ENCODE results near the gene COX5A.

GRCh38 chr15:74892931-74893330 lies 44.9 kb downstream of the COX5A start:
- TF ChIP-seq, protein P1, sequence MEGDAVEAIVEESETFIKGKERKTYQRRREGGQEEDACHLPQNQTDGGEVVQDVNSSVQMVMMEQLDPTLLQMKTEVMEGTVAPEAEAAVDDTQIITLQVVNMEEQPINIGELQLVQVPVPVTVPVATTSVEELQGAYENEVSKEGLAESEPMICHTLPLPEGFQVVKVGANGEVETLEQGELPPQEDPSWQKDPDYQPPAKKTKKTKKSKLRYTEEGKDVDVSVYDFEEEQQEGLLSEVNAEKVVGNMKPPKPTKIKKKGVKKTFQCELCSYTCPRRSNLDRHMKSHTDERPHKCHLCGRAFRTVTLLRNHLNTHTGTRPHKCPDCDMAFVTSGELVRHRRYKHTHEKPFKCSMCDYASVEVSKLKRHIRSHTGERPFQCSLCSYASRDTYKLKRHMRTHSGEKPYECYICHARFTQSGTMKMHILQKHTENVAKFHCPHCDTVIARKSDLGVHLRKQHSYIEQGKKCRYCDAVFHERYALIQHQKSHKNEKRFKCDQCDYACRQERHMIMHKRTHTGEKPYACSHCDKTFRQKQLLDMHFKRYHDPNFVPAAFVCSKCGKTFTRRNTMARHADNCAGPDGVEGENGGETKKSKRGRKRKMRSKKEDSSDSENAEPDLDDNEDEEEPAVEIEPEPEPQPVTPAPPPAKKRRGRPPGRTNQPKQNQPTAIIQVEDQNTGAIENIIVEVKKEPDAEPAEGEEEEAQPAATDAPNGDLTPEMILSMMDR (IDR thresholded peaks at IDR 0.05) = no peak
- TF ChIP-seq POLR2A (IDR thresholded peaks at IDR 0.05) = no peak

Measured in testis (tissue), 2 donors.